Suppressor macrophage treated with lipopolysaccharide for 1 hour (primary cell): ENCODE data around the gene HIVEP1.

Experiments
- DNase-seq, 3 donors: peaks; one replicate each; pipeline ENCODE4 v3.0.0-alpha.2; 2020 to 2022

HIVEP1 gene

GRCh38 chr6:12198851-12199250 is 186.7 kb downstream of the HIVEP1 start:
- DNase-seq, result no peak

GRCh38 chr6:12200015-12200564 is 188.0 kb downstream of the HIVEP1 start:
- DNase-seq, result peak in 2 of 3 donors; percentile 18 to 25

- DNase-seq, result no peak
Observed at GRCh38 chr6:12200761-12201160, 188.6 kb downstream of the HIVEP1 start.

- no peak for DNase-seq
Observed at GRCh38 chr6:12203001-12203400, 190.9 kb downstream of the HIVEP1 start.

GRCh38 chr6:12208190-12208589 is 196.1 kb downstream of the HIVEP1 start:
- DNase-seq, result peak; percentile 89 to 96 (median 94)

GRCh38 chr6:12208673-12209072 is 196.6 kb downstream of the HIVEP1 start:
- DNase-seq, result peak in 1 of 3 donors; percentile 9
